ENCODE results near the gene LARP4B.

- no peak for TF ChIP-seq ZNF777 (tag by site-specific recombination; IDR thresholded peaks at IDR 0.05; ENCODE audit: borderline replicate concordance)
- no peak for TF ChIP-seq ZEB2 (tag by site-specific recombination; IDR thresholded peaks at IDR 0.05)
- TF ChIP-seq ZNF768 (tag by site-specific recombination; IDR thresholded peaks at IDR 0.05) = no peak
- TF ChIP-seq CTCF (tag by site-specific recombination; IDR thresholded peaks at IDR 0.05) = no peak
- no peak for TF ChIP-seq ZNF707 (tag by site-specific recombination; IDR thresholded peaks at IDR 0.05)
- TF ChIP-seq, protein P1, sequence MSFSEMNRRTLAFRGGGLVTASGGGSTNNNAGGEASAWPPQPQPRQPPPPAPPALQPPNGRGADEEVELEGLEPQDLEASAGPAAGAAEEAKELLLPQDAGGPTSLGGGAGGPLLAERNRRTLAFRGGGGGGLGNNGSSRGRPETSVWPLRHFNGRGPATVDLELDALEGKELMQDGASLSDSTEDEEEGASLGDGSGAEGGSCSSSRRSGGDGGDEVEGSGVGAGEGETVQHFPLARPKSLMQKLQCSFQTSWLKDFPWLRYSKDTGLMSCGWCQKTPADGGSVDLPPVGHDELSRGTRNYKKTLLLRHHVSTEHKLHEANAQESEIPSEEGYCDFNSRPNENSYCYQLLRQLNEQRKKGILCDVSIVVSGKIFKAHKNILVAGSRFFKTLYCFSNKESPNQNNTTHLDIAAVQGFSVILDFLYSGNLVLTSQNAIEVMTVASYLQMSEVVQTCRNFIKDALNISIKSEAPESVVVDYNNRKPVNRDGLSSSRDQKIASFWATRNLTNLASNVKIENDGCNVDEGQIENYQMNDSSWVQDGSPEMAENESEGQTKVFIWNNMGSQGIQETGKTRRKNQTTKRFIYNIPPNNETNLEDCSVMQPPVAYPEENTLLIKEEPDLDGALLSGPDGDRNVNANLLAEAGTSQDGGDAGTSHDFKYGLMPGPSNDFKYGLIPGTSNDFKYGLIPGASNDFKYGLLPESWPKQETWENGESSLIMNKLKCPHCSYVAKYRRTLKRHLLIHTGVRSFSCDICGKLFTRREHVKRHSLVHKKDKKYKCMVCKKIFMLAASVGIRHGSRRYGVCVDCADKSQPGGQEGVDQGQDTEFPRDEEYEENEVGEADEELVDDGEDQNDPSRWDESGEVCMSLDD (tag by site-specific recombination; IDR thresholded peaks at IDR 0.05) = no peak
- no peak for TF ChIP-seq ZNF10 (tag by site-specific recombination; IDR thresholded peaks at IDR 0.05)
- TF ChIP-seq GLI4 (tag by site-specific recombination; IDR thresholded peaks at IDR 0.05) = no peak
- TF ChIP-seq GLIS2 (tag by site-specific recombination; IDR thresholded peaks at IDR 0.05) = no peak
- no peak for TF ChIP-seq ZBTB7A (tag by site-specific recombination; IDR thresholded peaks at IDR 0.05; ENCODE audit: low read depth)
- no peak for TF ChIP-seq HIC1 (tag by site-specific recombination; IDR thresholded peaks at IDR 0.05)
- TF ChIP-seq MEIS1 (CRISPR knock-in tag; IDR thresholded peaks at IDR 0.05; ENCODE audit: borderline replicate concordance) = no peak
- TF ChIP-seq PATZ1 (tag by site-specific recombination; IDR thresholded peaks at IDR 0.05) = no peak
- no peak for TF ChIP-seq ZBTB17 (tag by site-specific recombination; IDR thresholded peaks at IDR 0.05)
These were observed 52.6 kb downstream of the LARP4B start for GRCh38 chr10:878895-879294.
